Ishikawa (cell line): ENCODE results near the gene TBC1D1.

Experiments
- CREB1 ChIP-seq: IDR thresholded peaks from 2 replicates; pipeline ENCODE4 v1.6.1; 2012; ENCODE audit warnings: low read depth
- TAF1 ChIP-seq: IDR thresholded peaks from 2 replicates; pipeline ENCODE4 v1.6.1; 2012; ENCODE audit warnings: low read depth, mild to moderate bottlenecking
- ZBTB7A ChIP-seq: IDR thresholded peaks from 2 replicates; pipeline ENCODE4 v1.6.1; 2012; ENCODE audit warnings: low read depth

DNA sequence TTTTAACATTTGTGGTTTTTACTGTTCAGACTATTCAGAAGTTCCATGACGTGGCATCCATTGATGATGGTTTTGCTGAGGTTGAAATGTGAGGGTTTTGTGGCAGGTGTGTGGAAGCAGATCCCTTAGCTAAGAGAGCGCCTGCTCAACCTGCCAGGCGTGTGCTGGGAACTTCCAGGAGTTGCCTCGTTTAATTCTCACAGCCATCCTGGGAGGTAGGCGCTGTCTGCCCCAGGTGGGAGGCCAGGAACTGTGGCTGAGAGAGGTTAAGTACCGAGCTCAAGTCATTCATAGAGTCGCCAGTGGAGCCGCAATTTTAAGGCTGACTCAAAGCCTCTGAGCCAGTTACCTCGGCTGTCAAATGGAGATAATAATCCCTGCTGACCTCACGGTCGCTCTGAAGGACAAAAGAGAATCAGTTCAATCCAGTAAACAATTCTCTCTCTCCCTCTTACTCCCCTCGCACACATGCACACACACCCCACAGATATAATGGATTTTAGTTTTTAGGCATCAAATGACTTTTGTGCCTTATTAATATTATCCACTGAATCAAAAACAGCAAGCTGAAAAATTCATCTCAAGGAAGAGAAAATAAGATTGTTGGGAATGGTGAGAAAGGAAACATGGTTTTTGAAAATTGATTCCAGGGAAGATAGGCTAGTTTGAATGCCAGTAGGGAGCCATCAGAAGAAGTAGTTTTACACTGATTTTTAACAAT, 240.6 kb downstream of the TBC1D1 start:
- TF ChIP-seq ZBTB7A (no peak), CREB1 (no peak), TAF1 (no peak)
